Measurements from ENCODE around the gene VSNL1. TPM values are rescaled to one million over a fixed set of nuclear protein-coding genes. Genes with fewer than 3 reads are reported as not detected.

VSNL1 gene
- total and polyA plus RNA-seq, 2 experiments from 2014 or later = 0.70 to 1.8 TPM

DNA sequence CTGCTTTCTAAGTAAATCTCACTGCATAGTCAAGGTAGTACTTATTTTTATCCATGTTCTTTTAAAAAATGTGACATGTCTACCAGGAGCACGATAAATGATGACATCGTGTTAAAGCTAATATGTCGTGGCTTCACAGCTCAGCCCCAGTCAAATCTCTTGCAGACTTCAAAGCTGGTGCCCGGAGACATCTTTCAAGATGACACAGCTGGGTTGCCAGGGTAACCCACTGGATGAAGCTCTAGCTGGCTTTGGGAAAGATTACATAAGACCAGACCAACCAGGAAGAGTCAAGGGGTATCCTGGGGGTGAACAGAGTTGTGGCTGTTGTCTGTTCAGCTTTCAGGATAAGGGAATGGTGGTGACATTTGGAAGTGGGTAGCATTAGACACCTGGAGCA is 67.8 kb downstream of the VSNL1 start:
- H3K4me3 ChIP-seq = no peak overlapping the region
- DNase-seq = no peak
- H3K27me3 ChIP-seq (replicated peaks; ENCODE audit: insufficient read depth) = no peaks in the 10 kb centered on the region
- no peak overlapping the region for H3K9ac ChIP-seq
- no peaks in the 10 kb centered on the region for H3K9me3 ChIP-seq (ENCODE audit: low read depth)
- no peaks in the 10 kb centered on the region for H3F3A ChIP-seq (ENCODE audit: insufficient read depth)
- WGBS, 2 experiments (ENCODE audit: low coverage in 1 of 2, low lambda C conversion rate in 2 of 2, missing lambda C conversion rate in 2 of 2) = 68% methylated on average over 4 of the region's 4 CpGs
- H4K20me1 ChIP-seq (ENCODE audit: insufficient read depth) = no peaks in the 10 kb centered on the region
- no peaks in the 10 kb centered on the region for H3K79me2 ChIP-seq (ENCODE audit: insufficient read depth)
- H3K4me1 ChIP-seq (ENCODE audit: insufficient read depth) = no peaks in the 10 kb centered on the region
- in situ Hi-C loops (cut with MboI) = no loop called here
- H2AFZ ChIP-seq = no peak overlapping the region
- no peak for TF ChIP-seq EZH2 (IDR thresholded peaks at IDR 0.05; ENCODE audit: insufficient read depth, poor library complexity, severe bottlenecking)
- TF ChIP-seq EZH2phosphoT487 (IDR thresholded peaks at IDR 0.05; ENCODE audit: insufficient read depth, low read depth) = no peak
- no peaks in the 10 kb centered on the region for H3K36me3 ChIP-seq (ENCODE audit: low read depth)
- no peak overlapping the region for H3K4me2 ChIP-seq (ENCODE audit: unreplicated experiment)
- no peaks in the 10 kb centered on the region for H3K9me2 ChIP-seq (ENCODE audit: insufficient read depth)
- no peak overlapping the region for H3K27ac ChIP-seq

DNA sequence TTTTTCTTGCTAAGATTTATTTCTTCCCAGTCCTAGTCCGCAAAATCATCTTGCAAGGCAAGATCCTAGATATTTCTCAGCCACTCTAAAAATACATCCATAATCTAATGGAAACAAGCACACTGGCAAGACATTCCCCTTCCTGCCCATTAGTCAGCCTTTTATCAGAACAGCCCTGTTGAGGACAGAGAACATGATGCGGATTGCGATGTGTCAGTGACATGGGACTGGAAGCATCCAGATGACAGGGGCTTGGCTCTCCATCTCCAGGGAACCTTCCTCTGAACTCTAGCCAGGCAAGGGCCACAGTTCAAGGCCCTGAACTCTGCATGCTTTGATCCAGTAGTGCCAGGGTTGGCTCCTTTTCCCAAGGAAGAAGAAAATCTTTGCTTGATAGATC is 70.0 kb downstream of the VSNL1 start:
- no peak overlapping the region for H2AFZ ChIP-seq
- in situ Hi-C loops (cut with MboI) = no loop called here
- no peaks in the 10 kb centered on the region for H4K20me1 ChIP-seq (ENCODE audit: insufficient read depth)
- H3K9me3 ChIP-seq (ENCODE audit: low read depth) = no peaks in the 10 kb centered on the region
- H3K9me2 ChIP-seq (ENCODE audit: insufficient read depth) = no peaks in the 10 kb centered on the region
- no peaks in the 10 kb centered on the region for H3K27me3 ChIP-seq (replicated peaks; ENCODE audit: insufficient read depth)
- no peak overlapping the region for H3K4me2 ChIP-seq (ENCODE audit: unreplicated experiment)
- WGBS, 2 experiments (ENCODE audit: low coverage in 1 of 2, low lambda C conversion rate in 2 of 2, missing lambda C conversion rate in 2 of 2) = 80 to 81% methylated on average over 3 of the region's 3 CpGs
- no peak overlapping the region for H3K27ac ChIP-seq
- no peak for TF ChIP-seq EZH2 (IDR thresholded peaks at IDR 0.05; ENCODE audit: insufficient read depth, poor library complexity, severe bottlenecking)
- TF ChIP-seq EZH2phosphoT487 (IDR thresholded peaks at IDR 0.05; ENCODE audit: insufficient read depth, low read depth) = no peak
- H3K4me1 ChIP-seq (ENCODE audit: insufficient read depth) = peaks cover 8% of the 10 kb centered on the region
- H3K79me2 ChIP-seq (ENCODE audit: insufficient read depth) = no peaks in the 10 kb centered on the region
- H3K9ac ChIP-seq = no peak overlapping the region
- H3F3A ChIP-seq (ENCODE audit: insufficient read depth) = peaks cover 12% of the 10 kb centered on the region
- peak; percentile 36 for DNase-seq
- H3K4me3 ChIP-seq = no peak overlapping the region
- no peaks in the 10 kb centered on the region for H3K36me3 ChIP-seq (ENCODE audit: low read depth)

DNA sequence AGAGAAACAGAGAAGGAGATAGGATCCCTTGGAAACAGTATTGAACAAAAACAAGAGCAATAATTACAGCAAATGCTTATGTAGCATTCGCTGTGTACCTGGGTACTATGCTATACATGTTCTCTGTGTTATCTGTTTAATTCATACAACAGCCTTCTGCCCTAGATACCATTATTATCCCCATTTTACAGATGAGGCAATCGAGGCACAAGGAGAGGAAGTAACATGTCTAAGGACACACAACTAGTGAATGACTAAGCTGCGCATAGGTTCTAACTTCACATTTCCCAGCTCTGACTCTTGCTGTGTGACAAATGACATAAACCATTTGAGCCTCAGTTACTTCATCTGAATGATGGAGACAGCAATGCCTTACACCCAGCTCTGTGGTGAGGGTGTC is 70.5 kb downstream of the VSNL1 start:
- Histone ChIP-seq H3K27ac (no peak overlapping the region), H3K9ac (no peak overlapping the region), H3K4me2 (ENCODE audit: unreplicated experiment) (no peak overlapping the region), H2AFZ (no peak overlapping the region), H3K4me1 (ENCODE audit: insufficient read depth) (peaks cover 13% of the 10 kb centered on the region), H3K27me3 (replicated peaks; ENCODE audit: insufficient read depth) (no peaks in the 10 kb centered on the region), H3F3A (ENCODE audit: insufficient read depth) (peaks cover 17% of the 10 kb centered on the region), H3K4me3 (no peak overlapping the region), H3K9me2 (ENCODE audit: insufficient read depth) (no peaks in the 10 kb centered on the region), H3K9me3 (ENCODE audit: low read depth) (no peaks in the 10 kb centered on the region), H4K20me1 (ENCODE audit: insufficient read depth) (no peaks in the 10 kb centered on the region), H3K36me3 (ENCODE audit: low read depth) (no peaks in the 10 kb centered on the region), H3K79me2 (ENCODE audit: insufficient read depth) (no peaks in the 10 kb centered on the region)
- DNase-seq = no peak
- no peak for TF ChIP-seq EZH2phosphoT487 (IDR thresholded peaks at IDR 0.05; ENCODE audit: insufficient read depth, low read depth)
- no peak for TF ChIP-seq EZH2 (IDR thresholded peaks at IDR 0.05; ENCODE audit: insufficient read depth, poor library complexity, severe bottlenecking)
- in situ Hi-C loops (cut with MboI) = no loop called here
- 97% methylated on average over 3 of the region's 3 CpGs for WGBS, 2 experiments (ENCODE audit: low coverage in 1 of 2, low lambda C conversion rate in 2 of 2, missing lambda C conversion rate in 2 of 2)

DNA sequence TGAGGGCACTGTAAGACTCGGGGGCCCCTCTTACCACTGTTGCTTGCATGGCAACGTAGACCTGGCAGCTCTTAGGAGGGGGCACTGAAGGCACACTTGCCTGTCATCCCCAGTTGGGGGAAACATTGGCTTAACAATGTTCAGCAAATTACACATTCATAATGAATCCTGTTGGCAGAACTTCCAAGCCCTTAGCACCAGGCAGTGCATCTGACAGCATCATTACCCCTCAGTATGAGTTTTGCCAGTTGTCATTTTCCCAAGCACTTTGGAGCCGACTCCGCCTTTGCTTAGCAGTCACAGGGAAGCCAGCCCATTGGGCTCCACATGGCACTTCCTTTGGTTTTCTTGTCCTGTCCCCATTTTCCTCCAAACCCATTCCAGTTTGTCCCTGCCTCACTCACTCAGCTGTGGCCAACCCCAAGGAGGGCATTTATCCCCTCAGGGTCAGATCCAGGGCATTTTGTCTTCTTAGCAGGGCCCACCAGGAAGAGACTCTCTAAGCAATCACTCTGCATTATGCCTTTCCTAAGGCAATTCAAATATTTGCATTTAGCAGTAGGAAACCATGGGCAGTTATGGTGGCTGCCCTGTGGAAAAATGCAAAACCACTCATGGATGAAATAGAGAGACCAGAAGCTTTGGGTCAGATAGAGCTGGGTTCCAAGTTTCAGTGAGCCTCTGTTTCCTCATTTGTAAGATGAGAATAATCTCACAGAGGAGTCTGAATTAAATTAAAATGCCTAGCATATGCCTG is 73.9 kb downstream of the VSNL1 start:
- Histone ChIP-seq H3K9me2 (ENCODE audit: insufficient read depth) (no peaks in the 10 kb centered on the region), H3K4me2 (ENCODE audit: unreplicated experiment) (no peak overlapping the region), H3K79me2 (ENCODE audit: insufficient read depth) (no peaks in the 10 kb centered on the region), H3F3A (ENCODE audit: insufficient read depth) (peaks cover 23% of the 10 kb centered on the region), H3K4me1 (ENCODE audit: insufficient read depth) (peaks cover 19% of the 10 kb centered on the region), H3K9ac (no peak overlapping the region), H3K9me3 (ENCODE audit: low read depth) (no peaks in the 10 kb centered on the region), H3K4me3 (no peak overlapping the region), H4K20me1 (ENCODE audit: insufficient read depth) (no peaks in the 10 kb centered on the region), H3K36me3 (ENCODE audit: low read depth) (no peaks in the 10 kb centered on the region), H2AFZ (no peak overlapping the region), H3K27ac (no peak overlapping the region), H3K27me3 (replicated peaks; ENCODE audit: insufficient read depth) (no peaks in the 10 kb centered on the region)
- no peak for TF ChIP-seq EZH2phosphoT487 (IDR thresholded peaks at IDR 0.05; ENCODE audit: insufficient read depth, low read depth)
- TF ChIP-seq EZH2 (IDR thresholded peaks at IDR 0.05; ENCODE audit: insufficient read depth, poor library complexity, severe bottlenecking) = no peak
- 65% methylated on average over 4 of the region's 4 CpGs for WGBS, 2 experiments (ENCODE audit: low coverage in 1 of 2, low lambda C conversion rate in 2 of 2, missing lambda C conversion rate in 2 of 2)
- no peak for DNase-seq
- in situ Hi-C loops (cut with MboI) = no loop called here

Data from GM23248 (cell line).